ENCODE results near the gene CCDC141. TPM values are rescaled to one million over a fixed set of nuclear protein-coding genes. Genes with fewer than 3 reads are reported as not detected.

The CCDC141 gene
- total RNA-seq, 2 donors from 2014 or later = 118 to 142 TPM

DNA sequence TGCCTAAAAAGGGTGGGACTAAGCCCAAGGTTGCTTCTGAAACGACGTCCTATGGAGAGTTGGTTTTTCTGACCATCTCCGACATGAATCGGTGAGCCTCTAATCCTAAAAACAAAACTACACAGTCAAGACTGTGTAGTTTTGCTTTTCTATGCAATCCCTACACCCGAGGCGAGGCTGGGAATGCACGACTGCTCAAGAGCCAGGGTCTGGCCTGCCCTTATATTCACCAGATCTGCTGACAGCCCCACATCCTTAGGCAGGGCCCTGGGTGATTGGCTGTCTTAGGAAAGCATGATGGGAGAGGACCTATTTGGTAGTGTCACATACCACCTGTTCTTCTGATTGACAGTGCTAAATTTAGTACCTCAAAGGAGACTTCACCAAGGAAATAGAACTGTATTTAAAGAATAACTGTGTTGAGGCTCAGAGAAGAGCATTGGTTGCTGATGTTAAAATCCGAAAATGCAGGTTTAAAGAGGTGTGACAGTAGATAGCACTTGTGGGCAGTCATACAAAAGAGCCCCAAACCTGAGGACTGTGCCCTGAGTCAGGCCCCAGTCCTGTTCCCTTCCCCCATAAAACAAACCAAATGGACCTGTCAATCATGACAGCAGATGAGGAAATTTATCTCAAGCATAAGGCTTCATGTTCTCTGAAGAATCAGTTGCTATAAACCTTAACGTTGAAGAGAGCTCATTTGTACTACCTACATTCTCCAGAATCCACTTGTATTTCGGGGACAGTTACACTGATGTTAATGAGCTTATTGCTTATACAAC is 242.5 kb downstream of the CCDC141 start, which contains the start of gene TTN:
TSS of gene TTN (minus strand) at position 197 of the 782 bp plus-strand sequence. CDS start 2,781 bp downstream, outside the sequence.
- Mint-ChIP-seq H3K4me3 (no peak within 1 kb of the TSS), H3K9me3 (no peaks in the 10 kb centered on the region), H3K27ac (no peak within 1 kb of the TSS), H3K36me3 (ENCODE audit: low read depth) (peaks cover 28% of the 10 kb centered on the region), H3K27me3 (ENCODE audit: insufficient read depth) (no peaks in the 10 kb centered on the region), H3K4me1 (peaks cover 3% of the 10 kb centered on the region)
- peaks cover 6% of the 10 kb centered on the region for H3K4me1 ChIP-seq (ENCODE audit: control insufficient read depth, insufficient read depth, low read length)
- H3K36me3 ChIP-seq (ENCODE audit: control insufficient read depth, insufficient read depth, low read length) = peaks cover 69% of the 10 kb centered on the region
- DNase-seq = no peak
- TF ChIP-seq, protein P1, sequence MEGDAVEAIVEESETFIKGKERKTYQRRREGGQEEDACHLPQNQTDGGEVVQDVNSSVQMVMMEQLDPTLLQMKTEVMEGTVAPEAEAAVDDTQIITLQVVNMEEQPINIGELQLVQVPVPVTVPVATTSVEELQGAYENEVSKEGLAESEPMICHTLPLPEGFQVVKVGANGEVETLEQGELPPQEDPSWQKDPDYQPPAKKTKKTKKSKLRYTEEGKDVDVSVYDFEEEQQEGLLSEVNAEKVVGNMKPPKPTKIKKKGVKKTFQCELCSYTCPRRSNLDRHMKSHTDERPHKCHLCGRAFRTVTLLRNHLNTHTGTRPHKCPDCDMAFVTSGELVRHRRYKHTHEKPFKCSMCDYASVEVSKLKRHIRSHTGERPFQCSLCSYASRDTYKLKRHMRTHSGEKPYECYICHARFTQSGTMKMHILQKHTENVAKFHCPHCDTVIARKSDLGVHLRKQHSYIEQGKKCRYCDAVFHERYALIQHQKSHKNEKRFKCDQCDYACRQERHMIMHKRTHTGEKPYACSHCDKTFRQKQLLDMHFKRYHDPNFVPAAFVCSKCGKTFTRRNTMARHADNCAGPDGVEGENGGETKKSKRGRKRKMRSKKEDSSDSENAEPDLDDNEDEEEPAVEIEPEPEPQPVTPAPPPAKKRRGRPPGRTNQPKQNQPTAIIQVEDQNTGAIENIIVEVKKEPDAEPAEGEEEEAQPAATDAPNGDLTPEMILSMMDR (conservative IDR thresholded peaks at IDR 0.05) = no peak
- no peak within 1 kb of the TSS for H3K9ac ChIP-seq (ENCODE audit: extremely low read depth, low read length, poor library complexity, severe bottlenecking)
- H3K9me3 ChIP-seq (ENCODE audit: control insufficient read depth, low read length) = no peaks in the 10 kb centered on the region
- WGBS, 2 experiments (ENCODE audit: insufficient coverage in 1 of 2, insufficient read length in 1 of 2) = 91 to 96% methylated on average over 3 to 10 of the region's 10 CpGs
- no peak within 1 kb of the TSS for H3K27ac ChIP-seq (ENCODE audit: low read depth, low read length)
- H3K4me3 ChIP-seq (ENCODE audit: low read length) = no peak within 1 kb of the TSS
- no peaks in the 10 kb centered on the region for H3K27me3 ChIP-seq (ENCODE audit: control insufficient read depth, insufficient read depth, low read length, poor library complexity, severe bottlenecking)

DNA sequence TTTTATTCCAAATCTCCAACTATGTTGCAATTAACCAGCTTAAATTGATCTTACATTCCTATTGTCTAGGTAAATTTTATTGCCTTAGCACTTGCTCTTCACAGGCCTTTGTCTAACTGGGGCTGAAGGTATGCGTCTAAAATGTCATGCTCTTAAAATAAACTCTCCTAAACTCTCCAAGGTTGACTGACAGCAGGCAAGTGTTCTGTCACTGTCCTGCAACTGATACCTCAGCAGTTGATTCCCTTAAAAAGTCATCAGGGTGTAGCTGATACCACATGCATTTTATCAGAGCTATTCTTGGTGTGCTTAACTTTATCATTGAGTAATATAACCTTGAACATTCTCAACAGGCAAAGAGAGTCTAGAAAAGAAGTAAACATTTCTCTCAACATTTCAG is 243.4 kb downstream of the CCDC141 start:
- no peaks in the 10 kb centered on the region for H3K9me3 ChIP-seq (ENCODE audit: control insufficient read depth, low read length)
- whole genome bisulfite sequencing, 2 experiments (ENCODE audit: insufficient coverage in 1 of 2, insufficient read length in 1 of 2) = 91 to 100% methylated on average over 1 of the region's 1 CpG

GRCh38 chr2:178805457-178805856 is 244.5 kb downstream of the CCDC141 start:
- peaks cover 16% of the 10 kb centered on the region for H3K4me1 Mint-ChIP-seq
- 85% methylated on average over 2 of the region's 2 CpGs; no CpG with 5 or more reads in 1 of the 2 experiments for WGBS, 2 experiments (ENCODE audit: insufficient coverage in 1 of 2, insufficient read length in 1 of 2)
- no peak overlapping the region for H3K4me3 Mint-ChIP-seq
- Histone ChIP-seq H3K9me3 (ENCODE audit: control insufficient read depth, low read length) (no peaks in the 10 kb centered on the region), H3K9ac (ENCODE audit: extremely low read depth, low read length, poor library complexity, severe bottlenecking) (no peak overlapping the region), H3K36me3 (ENCODE audit: control insufficient read depth, insufficient read depth, low read length) (peaks cover 69% of the 10 kb centered on the region), H3K27me3 (ENCODE audit: control insufficient read depth, insufficient read depth, low read length, poor library complexity, severe bottlenecking) (no peaks in the 10 kb centered on the region), H3K27ac (ENCODE audit: low read depth, low read length) (no peak overlapping the region), H3K4me3 (ENCODE audit: low read length) (no peak overlapping the region), H3K4me1 (ENCODE audit: control insufficient read depth, insufficient read depth, low read length) (peaks cover 6% of the 10 kb centered on the region)
- DNase-seq = no peak
- H3K9me3 Mint-ChIP-seq = no peaks in the 10 kb centered on the region
- H3K27ac Mint-ChIP-seq = no peak overlapping the region
- H3K27me3 Mint-ChIP-seq (ENCODE audit: insufficient read depth) = no peaks in the 10 kb centered on the region
- TF ChIP-seq, protein P1 (conservative IDR thresholded peaks at IDR 0.05) = no peak
- H3K36me3 Mint-ChIP-seq (ENCODE audit: low read depth) = peaks cover 40% of the 10 kb centered on the region

More for the DNA sequence above, 243.4 kb downstream of the CCDC141 start:
- Mint-ChIP-seq H3K4me1 (peaks cover 12% of the 10 kb centered on the region), H3K4me3 (no peak overlapping the region), H3K27ac (no peak overlapping the region), H3K36me3 (ENCODE audit: low read depth) (peaks cover 29% of the 10 kb centered on the region), H3K9me3 (no peaks in the 10 kb centered on the region), H3K27me3 (ENCODE audit: insufficient read depth) (no peaks in the 10 kb centered on the region)
- Histone ChIP-seq H3K4me3 (ENCODE audit: low read length) (no peak overlapping the region), H3K36me3 (ENCODE audit: control insufficient read depth, insufficient read depth, low read length) (peaks cover 69% of the 10 kb centered on the region), H3K9ac (ENCODE audit: extremely low read depth, low read length, poor library complexity, severe bottlenecking) (no peak overlapping the region), H3K4me1 (ENCODE audit: control insufficient read depth, insufficient read depth, low read length) (peaks cover 6% of the 10 kb centered on the region), H3K27me3 (ENCODE audit: control insufficient read depth, insufficient read depth, low read length, poor library complexity, severe bottlenecking) (no peaks in the 10 kb centered on the region), H3K27ac (ENCODE audit: low read depth, low read length) (no peak overlapping the region)
- DNase-seq = no peak
- TF ChIP-seq, protein P1 (conservative IDR thresholded peaks at IDR 0.05) = no peak
